HUES6 (cell line): ENCODE results near the gene SDC3.

Source experiments
- H3K27ac ChIP-seq: 2 replicates; pipeline ENCODE4 v1.7.0; 2013; ENCODE audit warnings: low read depth, mild to moderate bottlenecking, low read length, inconsistent platforms
- H3K27me3 ChIP-seq: 2 replicates; pipeline ENCODE4 v1.6.1; 2013; ENCODE audit warnings: low read length; ENCODE audit not compliant: control insufficient read depth, insufficient read depth
- H3K36me3 ChIP-seq: 2 replicates; pipeline ENCODE4 v1.6.1; 2013; ENCODE audit warnings: low read length; ENCODE audit not compliant: control insufficient read depth, insufficient read depth
- H3K4me1 ChIP-seq: 2 replicates; pipeline ENCODE4 v1.6.1; 2013; ENCODE audit warnings: low read length; ENCODE audit not compliant: control insufficient read depth, insufficient read depth
- H3K4me3 ChIP-seq: 2 replicates; pipeline ENCODE4 v1.5.1; 2013; ENCODE audit warnings: low read depth, low read length
- H3K9ac ChIP-seq: one replicate; pipeline ENCODE4 v1.6.1; 2013; ENCODE audit warnings: mild to moderate bottlenecking, low read length
- H3K9me3 ChIP-seq: 2 replicates; pipeline ENCODE4 v1.6.1; 2013; ENCODE audit warnings: low read depth, low read length; ENCODE audit not compliant: control insufficient read depth, insufficient read depth

SDC3 gene

DNA sequence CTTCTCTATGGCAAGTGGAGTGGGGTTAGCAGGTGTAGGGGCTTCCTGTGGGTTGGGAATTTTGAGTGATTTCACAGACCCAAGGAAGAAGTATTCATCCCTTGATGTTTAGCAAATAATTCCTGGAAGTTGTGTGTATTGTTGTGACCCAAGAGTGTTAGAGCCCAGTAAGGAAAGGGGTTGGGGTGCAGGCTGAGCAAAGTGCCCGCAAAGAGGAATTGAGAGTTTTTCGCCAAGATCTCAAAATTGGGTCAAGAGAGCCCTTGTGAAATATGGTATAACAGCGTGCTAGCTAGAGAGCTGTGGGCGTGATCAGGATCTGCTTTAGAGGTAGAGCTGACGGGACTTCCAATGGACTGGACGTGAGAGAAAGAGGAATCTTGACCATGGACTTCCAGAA is 78.0 kb downstream of the SDC3 start:
- H3K4me3 ChIP-seq = no peak overlapping the region
- no peak overlapping the region for H3K9ac ChIP-seq
- peaks cover 6% of the 10 kb centered on the region for H3K27me3 ChIP-seq
- peaks cover 5% of the 10 kb centered on the region; the same call in 1 of the 2 replicates for H3K9me3 ChIP-seq
- H3K4me1 ChIP-seq = no peaks in the 10 kb centered on the region
- H3K36me3 ChIP-seq = no peaks in the 10 kb centered on the region
- no peak overlapping the region for H3K27ac ChIP-seq

DNA sequence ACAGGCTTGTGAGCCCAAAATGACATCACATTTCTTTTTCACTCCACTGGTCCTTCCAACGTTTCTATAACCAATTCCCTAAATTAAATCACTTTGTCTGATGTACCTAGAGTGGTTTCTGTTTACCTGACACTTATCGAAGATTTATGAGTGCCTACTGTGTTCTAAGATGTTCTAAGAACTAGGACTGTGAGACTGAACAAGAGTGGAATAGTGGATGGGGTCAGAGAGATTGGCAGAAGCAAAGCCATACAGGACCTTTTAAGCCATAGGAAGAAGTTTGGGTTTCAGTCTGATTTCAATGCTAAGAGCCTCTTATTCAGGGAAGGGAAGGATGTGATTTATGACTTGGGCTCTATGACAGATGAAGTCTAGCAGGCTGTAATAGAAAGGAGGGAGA is 78.7 kb downstream of the SDC3 start:
- Histone ChIP-seq H3K9me3 (peaks cover 5% of the 10 kb centered on the region; the same call in 1 of the 2 replicates), H3K27ac (no peak overlapping the region), H3K9ac (no peak overlapping the region), H3K4me3 (no peak overlapping the region), H3K27me3 (peaks cover 13% of the 10 kb centered on the region), H3K36me3 (no peaks in the 10 kb centered on the region), H3K4me1 (no peaks in the 10 kb centered on the region)

DNA sequence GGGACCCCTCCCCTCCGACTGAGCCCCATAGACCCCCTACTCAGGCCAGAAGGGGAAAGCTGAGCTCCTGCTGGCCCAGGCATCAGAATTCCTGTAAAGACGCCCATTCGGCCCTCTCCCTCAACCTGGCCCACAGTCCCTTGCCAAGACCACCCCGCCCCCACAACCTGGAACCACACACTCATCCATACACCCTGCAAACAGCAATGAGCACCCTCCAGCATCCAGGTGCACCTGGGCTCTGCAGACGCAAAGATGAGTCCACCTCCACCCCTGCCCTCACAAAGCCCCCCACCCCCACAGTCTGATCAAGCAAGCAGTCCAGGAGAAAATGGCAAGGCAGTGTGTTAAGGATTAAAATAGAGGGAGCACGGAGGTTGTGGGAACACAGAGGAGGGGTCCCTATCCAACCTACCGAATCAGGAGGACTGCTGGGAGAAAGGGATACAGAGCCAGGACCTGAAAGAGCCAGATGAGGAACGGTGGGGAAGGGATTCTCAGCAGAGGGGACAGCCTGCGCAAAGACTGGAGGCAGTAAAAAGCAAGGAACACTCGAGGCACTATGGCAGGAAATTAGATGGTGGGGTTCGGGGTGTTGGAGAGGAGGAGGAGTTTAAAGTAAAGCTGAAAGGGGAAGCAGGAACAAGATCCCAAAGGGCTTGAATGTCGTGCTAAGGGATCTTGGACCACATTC is 83.7 kb downstream of the SDC3 start:
- Histone ChIP-seq H3K4me3 (peak overlapping the region; percentile 80), H3K9ac (no peak overlapping the region)

DNA sequence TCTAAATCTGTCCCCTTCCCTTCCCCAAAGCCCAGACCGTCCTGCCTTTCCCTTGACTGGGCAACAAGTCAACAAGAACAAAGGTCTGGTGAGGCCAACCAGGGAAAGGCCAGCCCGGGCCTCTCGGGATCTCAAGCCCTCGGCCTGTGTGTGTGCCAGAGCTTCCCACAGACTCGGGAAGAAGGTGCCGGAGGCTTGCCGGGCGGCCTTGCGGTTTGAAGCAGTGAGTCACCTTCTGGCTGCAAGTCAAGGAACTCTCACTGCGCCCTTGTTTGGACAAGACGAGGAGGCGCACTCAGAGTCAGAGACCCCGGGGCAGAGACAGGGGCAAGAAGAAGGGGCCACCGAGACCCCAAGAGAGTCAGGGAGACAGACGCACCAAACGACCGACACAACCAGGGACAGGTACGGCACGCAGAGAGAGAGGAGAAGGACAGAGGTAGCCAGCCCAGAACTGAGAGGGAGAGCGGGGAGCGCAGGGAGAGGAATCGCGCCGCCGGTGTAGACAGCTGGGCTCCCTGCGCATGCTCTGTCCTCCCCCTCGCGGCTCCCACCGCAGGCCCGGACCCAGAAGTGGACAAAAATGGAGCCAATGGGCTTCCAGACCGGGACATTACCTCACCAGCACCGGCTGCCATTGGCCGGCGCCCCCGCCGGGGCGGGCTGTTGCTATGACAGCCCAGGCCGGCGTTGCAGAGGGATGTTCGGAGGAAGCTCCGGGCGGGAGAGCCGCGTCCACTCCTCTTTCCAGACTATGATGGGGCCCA is 84.4 kb downstream of the SDC3 start:
- H3K4me1 ChIP-seq = peaks cover 9% of the 10 kb centered on the region
- H3K9me3 ChIP-seq = no peaks in the 10 kb centered on the region
- peak overlapping the region; percentile 80 for H3K4me3 ChIP-seq
- no peak overlapping the region; the same call in 1 of the 2 replicates for H3K27ac ChIP-seq
- H3K36me3 ChIP-seq = no peaks in the 10 kb centered on the region
- H3K27me3 ChIP-seq = peaks cover 13% of the 10 kb centered on the region
- H3K9ac ChIP-seq = peak overlapping the region; percentile 79

More for the DNA sequence above, 83.7 kb downstream of the SDC3 start:
- Histone ChIP-seq H3K27ac (no peak overlapping the region), H3K4me1 (peaks cover 8% of the 10 kb centered on the region), H3K27me3 (peaks cover 13% of the 10 kb centered on the region), H3K9me3 (peaks cover 3% of the 10 kb centered on the region; the same call in 1 of the 2 replicates), H3K36me3 (no peaks in the 10 kb centered on the region)

DNA sequence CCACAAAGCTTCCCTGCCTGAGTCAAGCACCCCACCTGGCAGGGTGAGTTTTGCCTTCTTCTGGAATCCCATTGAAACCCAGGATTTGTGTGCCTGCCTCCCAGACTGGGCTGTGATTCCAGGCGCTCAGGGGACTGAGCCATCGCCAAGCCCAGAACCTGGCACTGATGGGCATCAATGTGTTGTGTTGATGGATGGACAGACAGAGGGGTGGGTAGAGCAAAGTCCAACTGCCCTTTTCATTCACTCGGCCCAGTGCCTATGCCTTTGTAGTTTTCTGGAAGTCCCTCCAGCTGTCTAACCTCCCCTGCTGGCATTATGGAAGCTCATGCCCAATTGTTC is 85.0 kb downstream of the SDC3 start:
- Histone ChIP-seq H3K36me3 (no peaks in the 10 kb centered on the region), H3K27me3 (peaks cover 13% of the 10 kb centered on the region), H3K9me3 (no peaks in the 10 kb centered on the region), H3K4me3 (peak overlapping the region; percentile 80), H3K27ac (no peak overlapping the region; the same call in 1 of the 2 replicates), H3K9ac (peak overlapping the region; percentile 79), H3K4me1 (peaks cover 15% of the 10 kb centered on the region)

DNA sequence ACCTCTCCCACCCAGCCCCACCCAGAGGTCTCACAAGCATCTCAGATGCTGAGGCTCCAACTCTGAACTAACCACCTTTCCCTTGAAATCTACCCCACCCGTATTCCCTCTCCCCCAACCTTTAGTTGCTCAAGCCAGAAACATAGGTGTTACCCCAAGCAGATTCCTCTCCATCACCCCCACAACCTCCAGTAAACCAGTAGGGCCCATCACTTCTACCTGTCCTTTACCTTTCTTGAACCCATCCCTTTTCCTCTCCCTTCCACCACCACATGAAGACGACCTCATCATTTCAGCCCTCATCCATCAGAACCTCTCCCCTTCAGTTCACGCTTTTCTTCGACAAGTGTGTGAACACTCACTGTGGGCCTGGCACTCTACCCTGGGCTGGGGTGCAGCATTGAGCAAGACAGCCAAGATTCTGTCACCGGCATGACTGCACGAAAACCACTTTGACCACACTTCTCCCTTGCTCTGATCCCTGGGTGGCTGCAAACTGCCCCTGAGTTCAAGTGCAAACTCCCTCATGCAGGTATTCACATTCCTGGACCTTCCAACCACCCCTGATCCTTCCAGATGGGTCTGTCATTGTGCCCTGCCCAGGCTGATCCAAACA is 85.5 kb downstream of the SDC3 start:
- Histone ChIP-seq H3K4me1 (peaks cover 18% of the 10 kb centered on the region), H3K27ac (no peak overlapping the region), H3K36me3 (no peaks in the 10 kb centered on the region), H3K9me3 (no peaks in the 10 kb centered on the region), H3K4me3 (no peak overlapping the region), H3K27me3 (peaks cover 13% of the 10 kb centered on the region), H3K9ac (no peak overlapping the region)

DNA sequence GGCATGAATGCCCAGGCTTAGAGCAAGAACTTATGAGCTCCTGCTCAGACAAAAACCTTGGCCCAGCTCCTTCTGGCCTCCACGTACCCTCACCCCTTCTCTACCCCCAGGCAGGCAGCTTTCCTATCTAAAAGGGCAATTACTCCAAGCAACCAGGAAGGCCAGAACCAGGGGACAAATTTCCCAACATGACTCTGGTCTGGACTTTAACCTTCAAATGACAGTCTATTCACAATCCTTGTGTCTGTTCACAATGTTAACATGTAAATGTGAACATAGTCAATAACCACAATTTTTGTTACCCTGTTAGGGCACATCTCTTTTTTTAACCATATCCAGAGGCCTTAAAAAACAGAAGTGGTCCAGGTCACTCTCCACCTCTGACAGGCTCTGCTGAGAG is 86.6 kb downstream of the SDC3 start:
- Histone ChIP-seq H3K9me3 (no peaks in the 10 kb centered on the region), H3K4me3 (no peak overlapping the region), H3K27me3 (peaks cover 13% of the 10 kb centered on the region), H3K27ac (no peak overlapping the region), H3K9ac (no peak overlapping the region), H3K4me1 (peaks cover 22% of the 10 kb centered on the region), H3K36me3 (no peaks in the 10 kb centered on the region)

DNA sequence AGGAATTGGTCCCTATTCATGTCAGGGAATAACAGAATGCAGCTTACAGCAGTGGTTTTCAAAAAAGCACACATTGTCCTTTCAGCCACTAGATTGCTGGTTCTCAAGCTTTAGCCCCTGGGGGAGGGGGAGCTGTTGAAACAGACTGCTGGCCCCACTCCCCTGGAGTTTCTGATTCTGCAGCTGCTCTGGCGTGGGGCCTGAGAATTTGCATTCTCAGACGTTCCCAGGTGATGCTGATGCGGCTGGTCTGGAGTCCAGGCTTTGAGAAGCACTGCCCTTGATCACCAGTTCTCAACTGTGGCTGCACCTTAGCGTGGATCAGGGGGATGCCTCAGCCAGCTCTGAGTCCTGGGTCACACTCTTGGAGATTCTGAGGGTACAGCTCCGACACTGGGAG is 88.3 kb downstream of the SDC3 start:
- Histone ChIP-seq H3K27me3 (peaks cover 5% of the 10 kb centered on the region), H3K4me3 (no peak overlapping the region), H3K9me3 (no peaks in the 10 kb centered on the region), H3K36me3 (no peaks in the 10 kb centered on the region), H3K4me1 (peaks cover 33% of the 10 kb centered on the region), H3K9ac (no peak overlapping the region), H3K27ac (no peak overlapping the region)
